ENCODE measurements around the gene MRPS22.
"Not testable (repeated sequence)": the region's sequence is repeated elsewhere in the genome, so short reads cannot be mapped to it uniquely, and the experiment has no call there.

- TF ChIP-seq TAF7 (tag; IDR thresholded peaks at IDR 0.05); RNF2 (IDR thresholded peaks at IDR 0.05); MED1 (CRISPR knock-in tag; IDR thresholded peaks at IDR 0.05; ENCODE audit: borderline replicate concordance); SP1 (CRISPR knock-in tag; IDR thresholded peaks at IDR 0.05); TAF1 (IDR thresholded peaks at IDR 0.05; ENCODE audit: control insufficient read depth, extremely low read depth, insufficient read depth, low read length, severe bottlenecking); PHTF2 (CRISPR knock-in tag; IDR thresholded peaks at IDR 0.05); HOMEZ (CRISPR knock-in tag; IDR thresholded peaks at IDR 0.05): not testable (repeated sequence)
Measured at GRCh38 chr3:139334675-139335074, 9.1 kb upstream of the MRPS22 start.
